Esophagus muscularis mucosa (tissue), 4 donors: Measurements from ENCODE around the gene GABRQ.

Experiments
- CTCF ChIP-seq, 3 experiments: fragments of 200-600 bp in 2 of 3; fragments of 450-650 bp in 1 of 3; sonication (generic) in 2 of 3; IDR thresholded peaks; one replicate each; pipeline ENCODE4 v1.5.1; 2017 to 2019; ENCODE audit warnings: antibody characterized with exemption in 3 of 3, mild to moderate bottlenecking in 2 of 3, moderate library complexity in 1 of 3
- EP300 ChIP-seq: sonication (generic); formaldehyde crosslinking; IDR thresholded peaks from one replicate; pipeline ENCODE4 v1.6.1; 2017; ENCODE audit warnings: antibody characterized with exemption
- POLR2A ChIP-seq: fragments of 450-650 bp; IDR thresholded peaks from one replicate; pipeline ENCODE4 v1.6.1; 2017; ENCODE audit warnings: antibody characterized with exemption, moderate library complexity, mild to moderate bottlenecking, low read depth

GRCh38 chrX:152638443-152638904 is 779 bp downstream of the GABRQ start:
- TF ChIP-seq CTCF (IDR thresholded peaks at IDR 0.05), result no peak
- no peak for TF ChIP-seq EP300
- no peak for TF ChIP-seq POLR2A
